Hepatocyte (in vitro differentiated cells): ENCODE results near the gene SH3TC1. TPM values are rescaled to one million over a fixed set of nuclear protein-coding genes. Genes with fewer than 3 reads are reported as not detected.

ENCODE experiments used
- DNase-seq: peaks from one replicate; pipeline ENCODE4 v3.0.0-alpha.2; 2016; ENCODE audit warnings: low spot score
- H2AFZ ChIP-seq: fragments of 200-600 bp; sonication (generic); 2 replicates; pipeline ENCODE4 v1.6.0; 2016; ENCODE audit warnings: antibody characterized with exemption, mild to moderate bottlenecking
- H3K27ac ChIP-seq: fragments of 200-600 bp; sonication (generic); 2 replicates; pipeline ENCODE4 v1.5.1; 2016; ENCODE audit warnings: mild to moderate bottlenecking
- H3K27me3 ChIP-seq: fragments of 200-600 bp; sonication (generic); 2 replicates; pipeline ENCODE4 v1.6.1; 2016
- H3K36me3 ChIP-seq: fragments of 200-600 bp; sonication (generic); replicated peaks from 2 replicates; pipeline ENCODE4 v1.5.1; 2016; ENCODE audit warnings: low read depth; ENCODE audit not compliant: insufficient read depth
- H3K4me1 ChIP-seq: fragments of 200-600 bp; sonication (generic); 2 replicates; pipeline ENCODE4 v1.5.1; 2016; ENCODE audit warnings: mild to moderate bottlenecking, moderate library complexity; ENCODE audit not compliant: insufficient read depth
- H3K4me2 ChIP-seq: fragments of 200-600 bp; sonication (generic); 2 replicates; pipeline ENCODE4 v1.6.0; 2016
- H3K4me3 ChIP-seq: fragments of 200-600 bp; sonication (generic); 2 replicates; pipeline ENCODE4 v1.5.1; 2016; ENCODE audit warnings: mild to moderate bottlenecking
- H3K79me2 ChIP-seq: fragments of 200-600 bp; sonication (generic); 2 replicates; pipeline ENCODE4 v1.6.0; 2017; ENCODE audit warnings: mild to moderate bottlenecking
- H3K9me2 ChIP-seq: fragments of 200-600 bp; sonication (generic); replicated peaks from 2 replicates; pipeline ENCODE4 v1.6.0; 2017; ENCODE audit warnings: mild to moderate bottlenecking; ENCODE audit not compliant: insufficient read depth
- H3K9me3 ChIP-seq: fragments of 200-600 bp; sonication (generic); 2 replicates; pipeline ENCODE4 v1.5.1; 2016; ENCODE audit warnings: low read depth, mild to moderate bottlenecking
- H4K20me1 ChIP-seq: fragments of 200-600 bp; sonication (generic); 2 replicates; pipeline ENCODE4 v1.6.0; 2016; ENCODE audit warnings: mild to moderate bottlenecking; ENCODE audit not compliant: insufficient read depth, poor library complexity, severe bottlenecking
- EZH2 ChIP-seq: fragments of 200-600 bp; sonication (generic); IDR thresholded peaks from 2 replicates; pipeline ENCODE4 v1.6.1; 2016; ENCODE audit warnings: antibody characterized with exemption, mild to moderate bottlenecking, borderline replicate concordance
- EZH2phosphoT487 ChIP-seq: fragments of 200-600 bp; sonication (generic); IDR thresholded peaks from one replicate; pipeline ENCODE4 v1.6.1; 2018; ENCODE audit warnings: antibody characterized with exemption, mild to moderate bottlenecking, low read depth, moderate library complexity; ENCODE audit not compliant: unreplicated experiment, severe bottlenecking
- WGBS: methylation state at CpG from one replicate; pipeline ENCODE4 v1.1.6; 2016; ENCODE audit warnings: low lambda C conversion rate; ENCODE audit errors: missing lambda C conversion rate; 5-methylcytosine and 5-hydroxymethylcytosine counted together
- polyA plus RNA-seq: library from polyadenylated mRNA; unstranded; fragments of >200 nt; fragmentation: Nextera tagmentation; extraction: Ambion mirVana; gene quantifications from 2 replicates; pipeline ENCODE4 v1.2.1, GENCODE V29; 2016
- total RNA-seq: library from RNA; depleted of rRNA; stranded (reverse); fragments of >200 nt; gene quantifications from 2 replicates; pipeline ENCODE4 v1.2.3, GENCODE V29; 2014
- TF ChIP-seq, protein P1 (sequence below): fragments of 200-600 bp; sonication (generic); IDR thresholded peaks from 2 replicates; pipeline ENCODE4 v1.5.1; 2016; ENCODE audit warnings: antibody characterized with exemption, mild to moderate bottlenecking; ENCODE audit not compliant: poor library complexity

The SH3TC1 gene
- total and polyA plus RNA-seq, 2 experiments from 2014 or later = 30.3 to 35.4 TPM

DNA sequence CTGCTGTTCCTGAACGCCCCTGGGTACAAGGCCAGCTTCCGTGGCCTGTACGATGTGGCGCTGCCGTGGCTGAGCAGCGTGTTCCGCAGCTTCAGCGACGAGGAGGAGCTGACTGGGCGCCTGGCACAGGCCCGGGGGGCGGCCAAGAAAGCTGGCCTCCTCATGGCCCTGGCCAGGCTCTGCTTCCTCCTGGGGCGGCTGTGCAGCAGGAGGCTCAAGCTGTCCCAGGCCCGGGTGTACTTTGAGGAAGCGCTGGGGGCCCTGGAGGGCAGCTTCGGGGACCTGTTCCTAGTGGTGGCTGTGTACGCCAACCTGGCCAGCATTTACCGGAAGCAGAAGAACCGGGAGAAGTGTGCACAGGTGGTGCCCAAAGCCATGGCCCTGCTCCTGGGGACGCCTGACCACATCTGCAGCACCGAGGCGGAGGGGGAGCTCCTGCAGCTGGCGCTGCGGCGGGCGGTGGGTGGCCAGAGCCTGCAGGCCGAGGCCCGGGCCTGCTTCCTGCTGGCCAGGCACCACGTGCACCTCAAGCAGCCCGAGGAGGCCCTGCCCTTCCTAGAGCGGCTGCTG lies 28.2 kb downstream of the SH3TC1 start:
- TF ChIP-seq EZH2phosphoT487 (no peak), EZH2 (no peak)
- TF ChIP-seq, protein P1, sequence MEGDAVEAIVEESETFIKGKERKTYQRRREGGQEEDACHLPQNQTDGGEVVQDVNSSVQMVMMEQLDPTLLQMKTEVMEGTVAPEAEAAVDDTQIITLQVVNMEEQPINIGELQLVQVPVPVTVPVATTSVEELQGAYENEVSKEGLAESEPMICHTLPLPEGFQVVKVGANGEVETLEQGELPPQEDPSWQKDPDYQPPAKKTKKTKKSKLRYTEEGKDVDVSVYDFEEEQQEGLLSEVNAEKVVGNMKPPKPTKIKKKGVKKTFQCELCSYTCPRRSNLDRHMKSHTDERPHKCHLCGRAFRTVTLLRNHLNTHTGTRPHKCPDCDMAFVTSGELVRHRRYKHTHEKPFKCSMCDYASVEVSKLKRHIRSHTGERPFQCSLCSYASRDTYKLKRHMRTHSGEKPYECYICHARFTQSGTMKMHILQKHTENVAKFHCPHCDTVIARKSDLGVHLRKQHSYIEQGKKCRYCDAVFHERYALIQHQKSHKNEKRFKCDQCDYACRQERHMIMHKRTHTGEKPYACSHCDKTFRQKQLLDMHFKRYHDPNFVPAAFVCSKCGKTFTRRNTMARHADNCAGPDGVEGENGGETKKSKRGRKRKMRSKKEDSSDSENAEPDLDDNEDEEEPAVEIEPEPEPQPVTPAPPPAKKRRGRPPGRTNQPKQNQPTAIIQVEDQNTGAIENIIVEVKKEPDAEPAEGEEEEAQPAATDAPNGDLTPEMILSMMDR = no peak
- Histone ChIP-seq H3K79me2 (no peaks in the 10 kb centered on the region), H3K9me3 (no peaks in the 10 kb centered on the region), H3K4me3 (no peak overlapping the region), H3K4me1 (peaks cover 19% of the 10 kb centered on the region), H3K4me2 (no peak overlapping the region), H3K27ac (no peak overlapping the region), H3K9me2 (no peaks in the 10 kb centered on the region), H4K20me1 (no peaks in the 10 kb centered on the region), H3K27me3 (no peaks in the 10 kb centered on the region), H2AFZ (no peak overlapping the region), H3K36me3 (no peaks in the 10 kb centered on the region)
- no peak for DNase-seq
- WGBS = 90% methylated on average over 31 of the region's 31 CpGs

DNA sequence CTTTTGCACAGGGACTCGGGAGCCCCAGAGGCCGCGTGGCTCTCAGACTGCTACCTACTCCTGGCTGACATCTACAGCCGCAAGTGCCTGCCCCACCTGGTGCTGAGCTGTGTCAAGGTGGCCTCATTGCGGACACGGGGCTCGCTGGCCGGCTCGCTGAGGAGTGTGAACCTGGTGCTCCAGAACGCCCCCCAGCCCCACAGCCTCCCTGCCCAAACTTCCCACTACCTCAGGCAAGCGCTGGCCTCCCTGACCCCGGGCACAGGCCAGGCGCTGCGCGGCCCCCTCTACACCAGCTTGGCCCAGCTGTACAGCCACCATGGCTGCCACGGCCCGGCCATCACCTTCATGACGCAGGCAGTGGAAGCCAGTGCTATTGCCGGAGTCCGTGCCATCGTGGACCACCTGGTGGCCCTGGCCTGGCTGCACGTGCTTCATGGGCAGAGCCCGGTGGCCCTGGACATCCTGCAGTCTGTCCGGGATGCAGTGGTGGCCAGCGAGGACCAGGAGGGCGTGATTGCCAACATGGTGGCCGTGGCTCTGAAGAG lies 28.8 kb downstream of the SH3TC1 start:
- H3K9me3 ChIP-seq = no peaks in the 10 kb centered on the region
- TF ChIP-seq EZH2phosphoT487 (no peak), EZH2 (no peak)
- TF ChIP-seq, protein P1 = no peak
- H3K79me2 ChIP-seq = no peaks in the 10 kb centered on the region
- no peaks in the 10 kb centered on the region for H3K27me3 ChIP-seq
- no peak overlapping the region for H3K4me2 ChIP-seq
- no peak overlapping the region for H3K27ac ChIP-seq
- no peak for DNase-seq
- WGBS = 91% methylated on average over 27 of the region's 27 CpGs
- no peak overlapping the region for H3K4me3 ChIP-seq
- H3K36me3 ChIP-seq = no peaks in the 10 kb centered on the region
- no peak overlapping the region for H2AFZ ChIP-seq
- no peaks in the 10 kb centered on the region for H4K20me1 ChIP-seq
- no peaks in the 10 kb centered on the region for H3K9me2 ChIP-seq
- peaks cover 19% of the 10 kb centered on the region for H3K4me1 ChIP-seq

DNA sequence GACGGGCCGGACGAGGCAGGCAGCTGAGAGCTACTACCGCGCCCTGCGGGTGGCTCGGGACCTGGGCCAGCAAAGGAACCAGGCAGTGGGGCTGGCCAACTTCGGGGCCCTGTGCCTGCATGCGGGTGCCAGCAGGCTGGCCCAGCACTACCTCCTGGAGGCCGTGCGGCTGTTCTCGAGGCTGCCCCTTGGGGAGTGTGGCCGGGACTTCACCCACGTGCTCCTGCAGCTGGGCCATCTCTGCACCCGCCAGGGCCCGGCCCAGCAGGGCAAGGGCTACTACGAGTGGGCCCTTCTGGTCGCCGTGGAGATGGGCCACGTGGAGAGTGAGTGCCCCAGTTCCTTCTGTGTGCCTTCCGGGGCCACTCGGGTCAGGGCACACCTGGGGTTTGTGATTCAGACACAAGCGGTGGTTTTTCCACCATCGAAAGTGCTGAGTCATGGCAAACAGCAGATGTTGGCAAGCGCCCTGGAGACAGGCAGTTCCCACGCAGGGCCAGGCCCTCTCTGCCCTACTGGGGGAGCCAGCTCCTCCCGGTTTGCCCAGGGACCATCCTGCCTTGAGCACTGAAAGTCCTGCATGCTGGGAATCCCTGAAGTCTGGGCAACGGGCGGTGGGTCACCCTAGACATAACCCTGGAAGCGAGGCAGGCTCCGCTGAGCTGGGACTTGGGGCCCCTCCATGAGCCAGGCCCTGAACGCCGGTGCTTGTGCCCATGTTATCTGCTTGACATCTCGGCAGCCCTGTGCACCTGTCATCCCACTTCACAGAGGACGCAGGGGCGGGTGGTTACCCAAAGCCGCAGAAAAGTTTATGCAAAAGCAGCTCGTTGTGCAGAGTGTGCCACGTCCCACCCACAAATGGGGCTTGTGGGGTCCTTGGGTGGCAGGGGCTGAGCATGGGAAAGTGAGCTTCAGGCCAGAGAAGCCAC lies 29.5 kb downstream of the SH3TC1 start:
- Histone ChIP-seq H3K79me2 (no peaks in the 10 kb centered on the region), H3K36me3 (no peaks in the 10 kb centered on the region)

More for the DNA sequence above, 29.5 kb downstream of the SH3TC1 start:
- Histone ChIP-seq H3K4me2 (no peak overlapping the region), H3K4me1 (peaks cover 19% of the 10 kb centered on the region), H3K9me2 (no peaks in the 10 kb centered on the region), H3K27me3 (no peaks in the 10 kb centered on the region), H3K4me3 (no peak overlapping the region), H4K20me1 (no peaks in the 10 kb centered on the region), H3K27ac (no peak overlapping the region), H2AFZ (no peak overlapping the region), H3K9me3 (no peaks in the 10 kb centered on the region)
- no peak for TF ChIP-seq EZH2
- TF ChIP-seq, protein P1 = no peak
- TF ChIP-seq EZH2phosphoT487 = no peak
- DNase-seq = peak; percentile 66
- 78% methylated on average over 39 of the region's 39 CpGs for WGBS
